Measurements from ENCODE around the gene KCNF1.

KCNF1 gene

GRCh38 chr2:10905006-10905861, 6.5 kb upstream of the KCNF1 start:
- H3K9ac ChIP-seq (ENCODE audit: low read length) = no peak overlapping the region
- no peak overlapping the region for H3K4me3 ChIP-seq (ENCODE audit: low read length)
- TF ChIP-seq CTCF (IDR thresholded peaks at IDR 0.05; ENCODE audit: low read length) (no peak), EZH2phosphoT487 (IDR thresholded peaks at IDR 0.05; ENCODE audit: low read length) (no peak), EZH2 (optimal IDR thresholded peaks at IDR 0.05; ENCODE audit: low read depth, low read length) (no peak)
- no peaks in the 10 kb centered on the region for H3K4me1 ChIP-seq (ENCODE audit: low read length)
- H3K79me2 ChIP-seq (ENCODE audit: low read length) = no peaks in the 10 kb centered on the region
- DNase-seq = no peak
- H3K9me3 ChIP-seq (replicated peaks; ENCODE audit: insufficient read depth, low read length) = no peaks in the 10 kb centered on the region
- no peak overlapping the region for H3K4me2 ChIP-seq (ENCODE audit: low read depth, low read length)
- H3K36me3 ChIP-seq (replicated peaks; ENCODE audit: insufficient read depth, low read length) = no peaks in the 10 kb centered on the region
- no peaks in the 10 kb centered on the region for H4K20me1 ChIP-seq (ENCODE audit: insufficient read depth, low read length)
- 0 out of 2 replicates have a peak, but pooled peaks cover under 1% of the 10 kb centered on the region for H3K27me3 ChIP-seq (replicated peaks; ENCODE audit: insufficient read depth, low read length)
- no peak overlapping the region for H3K27ac ChIP-seq (ENCODE audit: low read length)
- no peaks in the 10 kb centered on the region for H3K9me2 ChIP-seq (replicated peaks; ENCODE audit: insufficient read depth, low read length)
- no peak overlapping the region for H2AFZ ChIP-seq (ENCODE audit: low read length)
- no peaks in the 10 kb centered on the region for H3F3A ChIP-seq (ENCODE audit: insufficient read depth, low read length)

- TF ChIP-seq EZH2phosphoT487 (IDR thresholded peaks at IDR 0.05; ENCODE audit: low read length) (no peak), EZH2 (optimal IDR thresholded peaks at IDR 0.05; ENCODE audit: low read depth, low read length) (no peak), CTCF (IDR thresholded peaks at IDR 0.05; ENCODE audit: low read length) (no peak)
- 0 out of 2 replicates have a peak, but pooled peaks cover 4% of the 10 kb centered on the region for H3K27me3 ChIP-seq (replicated peaks; ENCODE audit: insufficient read depth, low read length)
- no peak overlapping the region for H3K4me3 ChIP-seq (ENCODE audit: low read length)
- no peaks in the 10 kb centered on the region for H3K79me2 ChIP-seq (ENCODE audit: low read length)
- H3K9ac ChIP-seq (ENCODE audit: low read length) = no peak overlapping the region
- no peaks in the 10 kb centered on the region for H3K9me3 ChIP-seq (replicated peaks; ENCODE audit: insufficient read depth, low read length)
- no peaks in the 10 kb centered on the region for H3K36me3 ChIP-seq (replicated peaks; ENCODE audit: insufficient read depth, low read length)
- no peaks in the 10 kb centered on the region for H3K9me2 ChIP-seq (replicated peaks; ENCODE audit: insufficient read depth, low read length)
- no peak for DNase-seq
- no peak overlapping the region for H2AFZ ChIP-seq (ENCODE audit: low read length)
- H3F3A ChIP-seq (ENCODE audit: insufficient read depth, low read length) = no peaks in the 10 kb centered on the region
- no peaks in the 10 kb centered on the region for H3K4me1 ChIP-seq (ENCODE audit: low read length)
- no peaks in the 10 kb centered on the region for H4K20me1 ChIP-seq (ENCODE audit: insufficient read depth, low read length)
- no peak overlapping the region for H3K27ac ChIP-seq (ENCODE audit: low read length)
- no peak overlapping the region for H3K4me2 ChIP-seq (ENCODE audit: low read depth, low read length)
Measured at GRCh38 chr2:10905862-10906143, 5.9 kb upstream of the KCNF1 start.

DNA sequence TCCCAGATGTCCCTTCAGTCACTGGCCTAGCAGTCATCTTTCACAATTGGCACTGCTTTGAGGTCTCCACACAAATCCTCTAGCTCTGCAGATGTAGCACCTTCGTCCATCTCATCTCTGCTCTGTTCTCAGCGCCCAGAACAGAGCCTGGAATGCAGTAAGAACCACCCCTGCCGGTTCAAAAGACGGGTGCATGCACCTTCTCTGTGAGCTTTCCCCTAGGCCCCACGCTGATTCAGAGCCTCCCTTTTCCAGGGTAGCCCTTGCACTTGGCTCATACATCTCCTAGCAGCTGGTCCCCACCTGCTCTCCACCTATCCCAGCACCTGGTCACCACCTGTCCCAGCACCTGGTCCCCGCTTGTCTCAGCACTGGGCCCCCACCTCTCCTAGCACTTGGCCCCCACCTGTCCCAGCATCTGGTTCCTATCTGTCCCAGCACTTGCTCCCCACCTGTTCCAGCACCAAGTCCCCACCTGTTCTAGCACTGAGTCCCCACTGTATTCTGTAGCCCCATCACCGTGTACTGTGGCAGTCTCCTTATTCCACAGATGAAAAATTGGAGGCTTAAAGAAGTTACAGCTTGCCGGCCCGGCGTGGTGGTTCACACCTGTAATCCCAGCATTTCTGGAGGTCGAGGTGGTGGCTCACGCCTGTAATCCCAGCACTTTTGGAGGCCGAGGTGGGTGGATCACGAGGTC, 4.7 kb upstream of the KCNF1 start:
- Histone ChIP-seq H3K4me1 (ENCODE audit: low read length) (no peaks in the 10 kb centered on the region), H3K27me3 (replicated peaks; ENCODE audit: insufficient read depth, low read length) (0 out of 2 replicates have a peak, but pooled peaks cover 13% of the 10 kb centered on the region), H3K27ac (ENCODE audit: low read length) (no peak overlapping the region), H3K4me2 (ENCODE audit: low read depth, low read length) (no peak overlapping the region), H3K9ac (ENCODE audit: low read length) (no peak overlapping the region), H4K20me1 (ENCODE audit: insufficient read depth, low read length) (no peaks in the 10 kb centered on the region), H2AFZ (ENCODE audit: low read length) (no peak overlapping the region), H3F3A (ENCODE audit: insufficient read depth, low read length) (no peaks in the 10 kb centered on the region), H3K36me3 (replicated peaks; ENCODE audit: insufficient read depth, low read length) (no peaks in the 10 kb centered on the region), H3K9me3 (replicated peaks; ENCODE audit: insufficient read depth, low read length) (no peaks in the 10 kb centered on the region), H3K4me3 (ENCODE audit: low read length) (no peak overlapping the region), H3K9me2 (replicated peaks; ENCODE audit: insufficient read depth, low read length) (no peaks in the 10 kb centered on the region), H3K79me2 (ENCODE audit: low read length) (no peaks in the 10 kb centered on the region)
- no peak for TF ChIP-seq CTCF (IDR thresholded peaks at IDR 0.05; ENCODE audit: low read length)
- TF ChIP-seq EZH2phosphoT487 (IDR thresholded peaks at IDR 0.05; ENCODE audit: low read length) = no peak
- TF ChIP-seq EZH2 (optimal IDR thresholded peaks at IDR 0.05; ENCODE audit: low read depth, low read length) = no peak
- no peak for DNase-seq
